Erythroblast (primary cell): Measurements from ENCODE around the gene ASIC5.

ENCODE experiments used
- GATA1 ChIP-seq: IDR thresholded peaks from 2 replicates; pipeline ENCODE4 v1.6.1; 2011; ENCODE audit warnings: low read depth, mild to moderate bottlenecking, control low read depth, low read length, moderate library complexity
- POLR2A ChIP-seq: IDR thresholded peaks from 2 replicates; pipeline ENCODE4 v1.6.1; 2011; ENCODE audit warnings: mild to moderate bottlenecking, low read length

GRCh38 chr4:155877971-155878370 is 11.9 kb upstream of the ASIC5 start:
- TF ChIP-seq POLR2A (no peak), GATA1 (no peak)
